GM23338 (cell line): ENCODE measurements around the gene LARGE1. TPM values are rescaled to one million over a fixed set of nuclear protein-coding genes. Genes with fewer than 3 reads are reported as not detected.

Source experiments
- ATAC-seq: fragments of 200-7000 bp; cut with Tn5 transposase; 3 replicates; pipeline ENCODE4 v1.9.1; 2020
- DNase-seq: peaks from one replicate; pipeline ENCODE4 v3.0.0-alpha.2; 2015; ENCODE audit warnings: low spot score
- H2AFZ ChIP-seq: fragments of 200-600 bp; sonication (generic); 2 replicates; pipeline ENCODE4 v1.8.0; 2016; ENCODE audit warnings: antibody characterized with exemption, mild to moderate bottlenecking, moderate library complexity
- H3F3A ChIP-seq: fragments of 200-600 bp; sonication (generic); replicated peaks from 2 replicates; pipeline ENCODE4 v1.8.0; 2017; ENCODE audit warnings: antibody characterized with exemption, mixed run types, low read depth
- H3K27ac ChIP-seq: fragments of 200-600 bp; sonication (generic); 2 replicates; pipeline ENCODE4 v1.6.1; 2016; ENCODE audit warnings: low read depth
- H3K27me3 ChIP-seq: fragments of 200-600 bp; sonication (generic); 2 replicates; pipeline ENCODE4 v1.8.0; 2016; ENCODE audit warnings: mild to moderate bottlenecking, mixed run types, moderate library complexity; ENCODE audit not compliant: insufficient read depth
- H3K36me3 ChIP-seq: fragments of 200-600 bp; sonication (generic); 2 replicates; pipeline ENCODE4 v1.8.0; 2016; ENCODE audit warnings: mild to moderate bottlenecking; ENCODE audit not compliant: insufficient read depth
- H3K4me1 ChIP-seq: fragments of 200-600 bp; sonication (generic); 2 replicates; pipeline ENCODE4 v1.8.0; 2016; ENCODE audit warnings: mild to moderate bottlenecking, moderate library complexity; ENCODE audit not compliant: insufficient read depth
- H3K4me2 ChIP-seq: fragments of 200-600 bp; sonication (generic); 2 replicates; pipeline ENCODE4 v1.7.1; 2017; ENCODE audit warnings: mixed run types
- H3K4me3 ChIP-seq: fragments of 200-600 bp; sonication (generic); 2 replicates; pipeline ENCODE4 v1.6.1; 2016; ENCODE audit warnings: mixed run types
- H3K79me2 ChIP-seq: fragments of 200-600 bp; sonication (generic); replicated peaks from 2 replicates; pipeline ENCODE4 v1.8.0; 2017; ENCODE audit warnings: mild to moderate bottlenecking; ENCODE audit not compliant: insufficient read depth
- H3K9me2 ChIP-seq: fragments of 200-600 bp; sonication (generic); 2 replicates; pipeline ENCODE4 v1.8.0; 2017; ENCODE audit not compliant: insufficient read depth
- H4K20me1 ChIP-seq: fragments of 200-600 bp; sonication (generic); replicated peaks from 2 replicates; pipeline ENCODE4 v1.8.0; 2017; ENCODE audit warnings: mild to moderate bottlenecking; ENCODE audit not compliant: insufficient read depth
- H3K27ac Mint-ChIP-seq: 2 replicates; pipeline ENCODE4 v1.8.0; 2020; ENCODE audit warnings: inconsistent platforms, mild to moderate bottlenecking, moderate library complexity, mixed read lengths
- H3K27me3 Mint-ChIP-seq: 3 replicates; pipeline ENCODE4 v1.8.0; 2022; ENCODE audit warnings: low read depth, mild to moderate bottlenecking, moderate library complexity, mixed read lengths, inconsistent platforms; ENCODE audit not compliant: insufficient read depth, poor library complexity
- H3K36me3 Mint-ChIP-seq: 3 replicates; pipeline ENCODE4 v1.8.0; 2021; ENCODE audit warnings: low read depth, mild to moderate bottlenecking, inconsistent platforms, moderate library complexity, mixed read lengths
- H3K4me1 Mint-ChIP-seq: 3 replicates; pipeline ENCODE4 v1.8.0; 2020; ENCODE audit warnings: mild to moderate bottlenecking, inconsistent platforms, mixed read lengths
- H3K4me3 Mint-ChIP-seq: 3 replicates; pipeline ENCODE4 v1.8.0; 2021; ENCODE audit warnings: moderate library complexity, mild to moderate bottlenecking, inconsistent platforms, mixed read lengths
- H3K9me3 Mint-ChIP-seq: 3 replicates; pipeline ENCODE4 v1.8.0; 2020; ENCODE audit warnings: moderate library complexity, mild to moderate bottlenecking, inconsistent platforms, mixed read lengths
- CREB1 ChIP-seq: fragments of 250-450 bp; sonication (Bioruptor Pico); IDR thresholded peaks from 2 replicates; pipeline ENCODE4 v1.5.0; 2020; ENCODE audit warnings: low read depth, mild to moderate bottlenecking, moderate library complexity
- ETS1 ChIP-seq: IDR thresholded peaks from 2 replicates; pipeline ENCODE4 v1.6.1; 2016; ENCODE audit warnings: antibody characterized with exemption
- EZH2 ChIP-seq: fragments of 200-600 bp; sonication (generic); IDR thresholded peaks from one replicate; pipeline ENCODE4 v1.8.0; 2017; ENCODE audit warnings: antibody characterized with exemption, mild to moderate bottlenecking, low read depth; ENCODE audit not compliant: unreplicated experiment
- EZH2phosphoT487 ChIP-seq: fragments of 200-600 bp; sonication (generic); IDR thresholded peaks from one replicate; pipeline ENCODE4 v1.8.1; 2018; ENCODE audit warnings: antibody characterized with exemption; ENCODE audit not compliant: unreplicated experiment
- JUNB ChIP-seq: IDR thresholded peaks from one replicate; pipeline ENCODE4 v1.6.1; 2016; ENCODE audit warnings: antibody characterized with exemption; ENCODE audit not compliant: unreplicated experiment
- NANOG ChIP-seq: IDR thresholded peaks from 2 replicates; pipeline ENCODE4 v1.6.1; 2016; ENCODE audit warnings: antibody characterized with exemption, borderline replicate concordance
- POLR2AphosphoS5 ChIP-seq: IDR thresholded peaks from 2 replicates; pipeline ENCODE4 v1.6.1; 2016; ENCODE audit warnings: antibody characterized with exemption, low read depth
- STAT1 ChIP-seq: IDR thresholded peaks from one replicate; pipeline ENCODE4 v1.6.1; 2016; ENCODE audit warnings: antibody characterized with exemption; ENCODE audit not compliant: unreplicated experiment
- ZNF114 ChIP-seq: fragments of 250-450 bp; sonication (Bioruptor Pico); IDR thresholded peaks from 2 replicates; pipeline ENCODE4 v1.5.0; 2020; ENCODE audit warnings: mild to moderate bottlenecking, moderate library complexity
- ZNF331 ChIP-seq: fragments of 250-450 bp; sonication (Bioruptor Pico); IDR thresholded peaks from 2 replicates; pipeline ENCODE4 v1.5.0; 2020; ENCODE audit warnings: low read depth, mild to moderate bottlenecking, moderate library complexity
- ZNF462 ChIP-seq: fragments of 250-450 bp; sonication (Bioruptor Pico); IDR thresholded peaks from 2 replicates; pipeline ENCODE4 v1.5.0; 2020; ENCODE audit warnings: mild to moderate bottlenecking, moderate library complexity
- polyA plus RNA-seq: library from polyadenylated mRNA; unstranded; fragments of >200 nt; fragmentation: Nextera tagmentation; extraction: Ambion mirVana; gene quantifications from 2 replicates; pipeline ENCODE4 v1.2.1, GENCODE V29; 2016
- total RNA-seq: library from RNA; depleted of rRNA; stranded (reverse); fragments of >200 nt; shearing (Covaris generic); gene quantifications from 2 replicates; pipeline ENCODE4 v1.2.3, GENCODE V29; 2014
- TF ChIP-seq, protein P1 (sequence below): IDR thresholded peaks from one replicate; pipeline ENCODE4 v1.6.1; 2018; ENCODE audit warnings: antibody characterized with exemption; ENCODE audit not compliant: unreplicated experiment
- TF ChIP-seq, protein P2 (sequence below), 2 experiments: fragments of 200-600 bp in 1 of 2; sonication (generic) in 1 of 2; conservative IDR thresholded peaks; 2 replicates each; pipeline versions ENCODE4 v1.5.1 to v1.6.1; 2016 to 2017; ENCODE audit warnings: antibody characterized with exemption in 2 of 2, low read depth in 2 of 2, mild to moderate bottlenecking in 2 of 2, moderate library complexity in 1 of 2

Gene LARGE1
- total and polyA plus RNA-seq, 2 experiments from 2014 or later: 12.8 to 75.6 TPM

GRCh38 chr22:33247758-33248157 lies 672.5 kb downstream of the LARGE1 start:
- H3K79me2 ChIP-seq: no peaks in the 10 kb centered on the region
- Mint-ChIP-seq H3K27me3 (no peaks in the 10 kb centered on the region), H3K36me3 (no peaks in the 10 kb centered on the region), H3K4me1 (no peaks in the 10 kb centered on the region), H3K4me3 (no peak overlapping the region), H3K9me3 (peaks cover 11% of the 10 kb centered on the region), H3K27ac (no peak overlapping the region)
- no peak overlapping the region for H3K4me3 ChIP-seq
- no peak for ATAC-seq
- peaks cover 10% of the 10 kb centered on the region for H3K27me3 ChIP-seq
- no peak overlapping the region for H2AFZ ChIP-seq
- no peaks in the 10 kb centered on the region; the same call in none of the 2 replicates for H3K9me2 ChIP-seq
- H3K36me3 ChIP-seq: no peaks in the 10 kb centered on the region
- no peak for DNase-seq
- H3K27ac ChIP-seq: no peak overlapping the region
- H3K4me2 ChIP-seq: no peak overlapping the region
- no peaks in the 10 kb centered on the region for H3F3A ChIP-seq
- no peaks in the 10 kb centered on the region for H3K4me1 ChIP-seq
- TF ChIP-seq, protein P1, sequence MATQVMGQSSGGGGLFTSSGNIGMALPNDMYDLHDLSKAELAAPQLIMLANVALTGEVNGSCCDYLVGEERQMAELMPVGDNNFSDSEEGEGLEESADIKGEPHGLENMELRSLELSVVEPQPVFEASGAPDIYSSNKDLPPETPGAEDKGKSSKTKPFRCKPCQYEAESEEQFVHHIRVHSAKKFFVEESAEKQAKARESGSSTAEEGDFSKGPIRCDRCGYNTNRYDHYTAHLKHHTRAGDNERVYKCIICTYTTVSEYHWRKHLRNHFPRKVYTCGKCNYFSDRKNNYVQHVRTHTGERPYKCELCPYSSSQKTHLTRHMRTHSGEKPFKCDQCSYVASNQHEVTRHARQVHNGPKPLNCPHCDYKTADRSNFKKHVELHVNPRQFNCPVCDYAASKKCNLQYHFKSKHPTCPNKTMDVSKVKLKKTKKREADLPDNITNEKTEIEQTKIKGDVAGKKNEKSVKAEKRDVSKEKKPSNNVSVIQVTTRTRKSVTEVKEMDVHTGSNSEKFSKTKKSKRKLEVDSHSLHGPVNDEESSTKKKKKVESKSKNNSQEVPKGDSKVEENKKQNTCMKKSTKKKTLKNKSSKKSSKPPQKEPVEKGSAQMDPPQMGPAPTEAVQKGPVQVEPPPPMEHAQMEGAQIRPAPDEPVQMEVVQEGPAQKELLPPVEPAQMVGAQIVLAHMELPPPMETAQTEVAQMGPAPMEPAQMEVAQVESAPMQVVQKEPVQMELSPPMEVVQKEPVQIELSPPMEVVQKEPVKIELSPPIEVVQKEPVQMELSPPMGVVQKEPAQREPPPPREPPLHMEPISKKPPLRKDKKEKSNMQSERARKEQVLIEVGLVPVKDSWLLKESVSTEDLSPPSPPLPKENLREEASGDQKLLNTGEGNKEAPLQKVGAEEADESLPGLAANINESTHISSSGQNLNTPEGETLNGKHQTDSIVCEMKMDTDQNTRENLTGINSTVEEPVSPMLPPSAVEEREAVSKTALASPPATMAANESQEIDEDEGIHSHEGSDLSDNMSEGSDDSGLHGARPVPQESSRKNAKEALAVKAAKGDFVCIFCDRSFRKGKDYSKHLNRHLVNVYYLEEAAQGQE: no peak
- TF ChIP-seq EZH2phosphoT487 (no peak), POLR2AphosphoS5 (no peak), JUNB (no peak), ZNF462 (CRISPR knock-in tag) (no peak), STAT1 (no peak), ZNF331 (CRISPR knock-in tag) (no peak), ETS1 (no peak), NANOG (no peak), EZH2 (no peak), ZNF114 (CRISPR knock-in tag) (no peak), CREB1 (CRISPR knock-in tag) (no peak)
- TF ChIP-seq, protein P2, sequence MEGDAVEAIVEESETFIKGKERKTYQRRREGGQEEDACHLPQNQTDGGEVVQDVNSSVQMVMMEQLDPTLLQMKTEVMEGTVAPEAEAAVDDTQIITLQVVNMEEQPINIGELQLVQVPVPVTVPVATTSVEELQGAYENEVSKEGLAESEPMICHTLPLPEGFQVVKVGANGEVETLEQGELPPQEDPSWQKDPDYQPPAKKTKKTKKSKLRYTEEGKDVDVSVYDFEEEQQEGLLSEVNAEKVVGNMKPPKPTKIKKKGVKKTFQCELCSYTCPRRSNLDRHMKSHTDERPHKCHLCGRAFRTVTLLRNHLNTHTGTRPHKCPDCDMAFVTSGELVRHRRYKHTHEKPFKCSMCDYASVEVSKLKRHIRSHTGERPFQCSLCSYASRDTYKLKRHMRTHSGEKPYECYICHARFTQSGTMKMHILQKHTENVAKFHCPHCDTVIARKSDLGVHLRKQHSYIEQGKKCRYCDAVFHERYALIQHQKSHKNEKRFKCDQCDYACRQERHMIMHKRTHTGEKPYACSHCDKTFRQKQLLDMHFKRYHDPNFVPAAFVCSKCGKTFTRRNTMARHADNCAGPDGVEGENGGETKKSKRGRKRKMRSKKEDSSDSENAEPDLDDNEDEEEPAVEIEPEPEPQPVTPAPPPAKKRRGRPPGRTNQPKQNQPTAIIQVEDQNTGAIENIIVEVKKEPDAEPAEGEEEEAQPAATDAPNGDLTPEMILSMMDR (conservative IDR thresholded peaks at IDR 0.05; ENCODE audit: low read depth in 2 of 2): no peak
- no peaks in the 10 kb centered on the region; the same call in 1 of the 2 replicates for H4K20me1 ChIP-seq
